ENCODE data around the gene AOPEP. TPM values are rescaled to one million over a fixed set of nuclear protein-coding genes. Genes with fewer than 3 reads are reported as not detected.

AOPEP gene
- total RNA-seq, 1 donor from 2014 or later, result 16.6 TPM

DNA sequence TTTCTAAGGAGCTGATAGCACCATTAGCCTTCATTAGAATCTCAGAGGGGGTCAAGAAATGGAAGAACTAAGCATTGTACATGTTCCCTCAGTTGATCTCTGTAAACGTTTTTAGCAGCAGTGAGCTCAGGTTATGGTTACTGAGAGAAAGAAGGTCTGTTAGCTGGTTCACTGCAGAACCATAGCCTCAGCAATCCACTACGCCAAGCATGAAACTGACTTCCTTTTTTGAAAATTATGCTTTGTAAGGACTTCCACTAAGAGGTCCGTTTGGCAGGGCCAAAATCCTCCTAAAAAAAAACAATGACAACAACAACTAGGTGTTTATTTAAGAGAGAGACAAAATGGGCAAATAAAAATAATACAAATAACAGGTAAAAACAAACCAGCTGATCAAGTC lies 273.3 kb downstream of the AOPEP start:
- Histone ChIP-seq H3K4me1 (peaks cover 29% of the 10 kb centered on the region), H3K79me2 (ENCODE audit: low read depth) (no peaks in the 10 kb centered on the region), H3K4me3 (no peak overlapping the region), H3K9me3 (ENCODE audit: low read depth) (no peaks in the 10 kb centered on the region), H3K4me2 (no peak overlapping the region), H3F3A (ENCODE audit: low read depth) (peaks cover 18% of the 10 kb centered on the region), H3K36me3 (no peaks in the 10 kb centered on the region), H3K27me3 (peaks cover 22% of the 10 kb centered on the region), H4K20me1 (ENCODE audit: low read depth) (no peaks in the 10 kb centered on the region), H2AFZ (replicated peaks) (no peak overlapping the region), H3K9ac (no peak overlapping the region), H3K27ac (no peak overlapping the region)
- peaks cover 38% of the 10 kb centered on the region for H3K4me1 Mint-ChIP-seq
- DNase-seq (ENCODE audit: low spot score), result no peak
- H3K4me3 Mint-ChIP-seq, result no peak overlapping the region
- peak overlapping the region; percentile 34 for H3K27ac Mint-ChIP-seq
- TF ChIP-seq EZH2 (IDR thresholded peaks at IDR 0.05), result no peak
- TF ChIP-seq CTCF (IDR thresholded peaks at IDR 0.05), result no peak
- no peak for TF ChIP-seq EZH2phosphoT487 (IDR thresholded peaks at IDR 0.05)
- no peaks in the 10 kb centered on the region for H3K36me3 Mint-ChIP-seq
- H3K9me3 Mint-ChIP-seq, result no peaks in the 10 kb centered on the region
- peaks cover 4% of the 10 kb centered on the region for H3K27me3 Mint-ChIP-seq (ENCODE audit: insufficient read depth, low read depth)

GRCh38 chr9:95000821-95001220 lies 274.3 kb downstream of the AOPEP start:
- no peak for DNase-seq (ENCODE audit: low spot score)
- no peak overlapping the region for H2AFZ ChIP-seq (replicated peaks)

GRCh38 chr9:95001720-95002119 lies 275.2 kb downstream of the AOPEP start:
- no peak overlapping the region for H3K4me3 Mint-ChIP-seq
- Histone ChIP-seq H3K79me2 (ENCODE audit: low read depth) (no peaks in the 10 kb centered on the region), H3K9ac (no peak overlapping the region), H3K9me3 (ENCODE audit: low read depth) (no peaks in the 10 kb centered on the region), H3K36me3 (no peaks in the 10 kb centered on the region), H3K4me3 (no peak overlapping the region), H3F3A (ENCODE audit: low read depth) (peaks cover 30% of the 10 kb centered on the region), H3K4me1 (peaks cover 22% of the 10 kb centered on the region), H3K4me2 (no peak overlapping the region), H3K27ac (no peak overlapping the region), H3K27me3 (peaks cover 41% of the 10 kb centered on the region), H4K20me1 (ENCODE audit: low read depth) (no peaks in the 10 kb centered on the region), H2AFZ (replicated peaks) (no peak overlapping the region)
- peaks cover 33% of the 10 kb centered on the region for H3K4me1 Mint-ChIP-seq
- no peak for DNase-seq (ENCODE audit: low spot score)
- no peak overlapping the region for H3K27ac Mint-ChIP-seq
- H3K27me3 Mint-ChIP-seq (ENCODE audit: insufficient read depth, low read depth), result peaks cover 2% of the 10 kb centered on the region
- no peaks in the 10 kb centered on the region for H3K9me3 Mint-ChIP-seq
- peaks cover 4% of the 10 kb centered on the region for H3K36me3 Mint-ChIP-seq
- no peak for TF ChIP-seq CTCF (IDR thresholded peaks at IDR 0.05)

More at GRCh38 chr9:95000821-95001220, 274.3 kb downstream of the AOPEP start:
- H4K20me1 ChIP-seq (ENCODE audit: low read depth), result no peaks in the 10 kb centered on the region
- peaks cover 25% of the 10 kb centered on the region for H3K4me1 ChIP-seq
- peaks cover 22% of the 10 kb centered on the region for H3F3A ChIP-seq (ENCODE audit: low read depth)
- H3K9me3 ChIP-seq (ENCODE audit: low read depth), result no peaks in the 10 kb centered on the region
- Mint-ChIP-seq H3K36me3 (no peaks in the 10 kb centered on the region), H3K4me1 (peaks cover 33% of the 10 kb centered on the region), H3K27ac (no peak overlapping the region), H3K4me3 (no peak overlapping the region), H3K9me3 (no peaks in the 10 kb centered on the region), H3K27me3 (ENCODE audit: insufficient read depth, low read depth) (peaks cover 3% of the 10 kb centered on the region)
- H3K36me3 ChIP-seq, result no peaks in the 10 kb centered on the region
- TF ChIP-seq EZH2 (IDR thresholded peaks at IDR 0.05) (no peak), EZH2phosphoT487 (IDR thresholded peaks at IDR 0.05) (no peak), CTCF (IDR thresholded peaks at IDR 0.05) (no peak)
- H3K9ac ChIP-seq, result no peak overlapping the region
- H3K4me2 ChIP-seq, result no peak overlapping the region
- no peaks in the 10 kb centered on the region for H3K79me2 ChIP-seq (ENCODE audit: low read depth)
- H3K27me3 ChIP-seq, result peaks cover 32% of the 10 kb centered on the region
- H3K4me3 ChIP-seq, result no peak overlapping the region
- no peak overlapping the region for H3K27ac ChIP-seq
